SK-N-SH treated with all-trans-retinoic acid at 6 μM for 48 hours (cell line): Measurements from ENCODE around the gene CCDC117.

Source experiments
- ATAC-seq: fragments of 200-7000 bp; cut with Tn5 transposase; 3 replicates; pipeline ENCODE4 v1.9.1; 2020; ENCODE audit warnings: mild to moderate bottlenecking, moderate library complexity
- ARNTL ChIP-seq: fragments of 450-650 bp; formaldehyde crosslinking; IDR thresholded peaks from 2 replicates; pipeline ENCODE4 v1.5.0; 2020; ENCODE audit warnings: low read depth, mild to moderate bottlenecking, moderate library complexity, borderline replicate concordance
- BACH2 ChIP-seq: fragments of 250-450 bp; sonication (Bioruptor Pico); IDR thresholded peaks from 2 replicates; pipeline ENCODE4 v1.9.0; 2021; ENCODE audit warnings: mild to moderate bottlenecking, borderline replicate concordance
- CSDC2 ChIP-seq: fragments of 250-450 bp; sonication (Bioruptor Pico); IDR thresholded peaks from 2 replicates; pipeline ENCODE4 v1.5.0; 2020; ENCODE audit warnings: mild to moderate bottlenecking, moderate library complexity
- ESRRG ChIP-seq: fragments of 250-450 bp; sonication (Bioruptor Pico); IDR thresholded peaks from 2 replicates; pipeline ENCODE4 v1.6.1; 2021; ENCODE audit warnings: mild to moderate bottlenecking
- GLIS3 ChIP-seq: fragments of 250-450 bp; sonication (Bioruptor Pico); IDR thresholded peaks from 2 replicates; pipeline ENCODE4 v1.5.0; 2020; ENCODE audit warnings: mild to moderate bottlenecking, moderate library complexity
- ISL1 ChIP-seq: fragments of 250-450 bp; sonication (Bioruptor Pico); IDR thresholded peaks from 2 replicates; pipeline ENCODE4 v2.1.2; 2022; ENCODE audit warnings: mild to moderate bottlenecking, moderate library complexity
- OSR1 ChIP-seq: fragments of 250-450 bp; sonication (Bioruptor Pico); IDR thresholded peaks from 2 replicates; pipeline ENCODE4 v1.8.0; 2022; ENCODE audit warnings: moderate library complexity, mild to moderate bottlenecking, inconsistent platforms
- POU6F1 ChIP-seq: fragments of 250-450 bp; sonication (Bioruptor Pico); IDR thresholded peaks from 2 replicates; pipeline ENCODE4 v1.8.0; 2021; ENCODE audit warnings: low read depth, mild to moderate bottlenecking, moderate library complexity, borderline replicate concordance
- PPARA ChIP-seq: fragments of 250-450 bp; sonication (Bioruptor Pico); IDR thresholded peaks from 2 replicates; pipeline ENCODE4 v1.5.0; 2020; ENCODE audit warnings: mild to moderate bottlenecking, borderline replicate concordance
- RARB ChIP-seq: fragments of 250-450 bp; sonication (Bioruptor Pico); IDR thresholded peaks from 2 replicates; pipeline ENCODE4 v1.8.0; 2021; ENCODE audit warnings: mild to moderate bottlenecking, moderate library complexity
- SNAI2 ChIP-seq: fragments of 250-450 bp; sonication (Bioruptor Pico); IDR thresholded peaks from 2 replicates; pipeline ENCODE4 v1.5.0; 2020; ENCODE audit warnings: mild to moderate bottlenecking, moderate library complexity
- TCF4 ChIP-seq: fragments of 250-450 bp; sonication (Bioruptor Pico); IDR thresholded peaks from 2 replicates; pipeline ENCODE4 v1.8.0; 2021; ENCODE audit warnings: mild to moderate bottlenecking, moderate library complexity, borderline replicate concordance
- TOX ChIP-seq: fragments of 250-450 bp; sonication (Bioruptor Pico); IDR thresholded peaks from 2 replicates; pipeline ENCODE4 v1.8.0; 2021; ENCODE audit warnings: mild to moderate bottlenecking, moderate library complexity, borderline replicate concordance
- TSHZ2 ChIP-seq: fragments of 250-450 bp; sonication (Bioruptor Pico); IDR thresholded peaks from 2 replicates; pipeline ENCODE4 v1.5.0; 2020; ENCODE audit warnings: mild to moderate bottlenecking, moderate library complexity
- ZC3H10 ChIP-seq: fragments of 250-450 bp; sonication (Bioruptor Pico); IDR thresholded peaks from 2 replicates; pipeline ENCODE4 v1.5.1; 2021; ENCODE audit warnings: mild to moderate bottlenecking, moderate library complexity
- ZFP3 ChIP-seq: fragments of 250-450 bp; sonication (Bioruptor Pico); IDR thresholded peaks from 2 replicates; pipeline ENCODE4 v1.5.0; 2020; ENCODE audit warnings: mild to moderate bottlenecking, moderate library complexity
- ZFP30 ChIP-seq: fragments of 450-650 bp; formaldehyde crosslinking; IDR thresholded peaks from 2 replicates; pipeline ENCODE4 v1.5.0; 2022; ENCODE audit warnings: mild to moderate bottlenecking, moderate library complexity
- ZNF565 ChIP-seq: fragments of 450-650 bp; formaldehyde crosslinking; conservative IDR thresholded peaks from 2 replicates; pipeline ENCODE4 v1.5.0; 2020; ENCODE audit warnings: low read depth, mild to moderate bottlenecking, moderate library complexity
- ZNF70 ChIP-seq: fragments of 450-650 bp; formaldehyde crosslinking; IDR thresholded peaks from 2 replicates; pipeline ENCODE4 v1.5.0; 2020; ENCODE audit warnings: mild to moderate bottlenecking, moderate library complexity
- ZNF8 ChIP-seq: fragments of 450-650 bp; formaldehyde crosslinking; IDR thresholded peaks from 2 replicates; pipeline ENCODE4 v1.5.0; 2020; ENCODE audit warnings: mild to moderate bottlenecking, moderate library complexity
- TF ChIP-seq, protein P1 (sequence below): fragments of 250-450 bp; sonication (Bioruptor Pico); IDR thresholded peaks from 2 replicates; pipeline ENCODE4 v1.5.1; 2021; ENCODE audit warnings: mild to moderate bottlenecking, moderate library complexity
- TF ChIP-seq, protein P2 (sequence below): fragments of 250-450 bp; sonication (Bioruptor Pico); IDR thresholded peaks from 2 replicates; pipeline ENCODE4 v1.5.1; 2020; ENCODE audit warnings: low read depth, mild to moderate bottlenecking, moderate library complexity

CCDC117 gene

DNA sequence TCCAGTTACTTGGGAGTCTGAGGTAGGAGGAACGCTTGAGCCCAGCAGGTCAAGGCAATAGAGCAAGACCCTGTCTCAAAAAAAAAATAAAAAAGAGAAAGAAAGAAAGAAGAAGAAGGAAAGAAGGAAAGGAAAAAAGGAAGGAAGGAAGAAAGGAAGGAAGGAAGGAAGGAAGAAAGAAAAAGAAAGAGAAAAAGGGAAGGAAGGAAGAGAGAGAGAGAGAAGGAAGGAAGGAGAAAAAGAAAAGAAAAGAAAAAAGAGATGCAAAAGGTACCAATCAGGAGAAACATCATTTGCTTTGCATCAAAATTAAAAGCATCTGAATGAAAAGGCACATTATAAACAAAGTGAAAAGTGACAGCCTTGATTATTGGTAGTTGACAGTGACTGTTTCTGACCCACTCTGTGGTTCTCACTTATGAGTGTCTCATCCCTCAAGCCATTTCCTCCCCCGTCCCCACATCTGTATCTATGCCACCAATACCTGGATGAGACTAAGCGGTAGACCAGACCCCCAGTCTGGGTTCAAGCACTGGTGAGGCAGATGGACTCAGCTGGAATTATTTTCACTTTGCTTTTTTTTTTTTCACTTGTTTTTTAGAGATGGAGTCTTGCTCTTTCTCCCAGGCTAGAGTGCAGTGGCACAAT, 60.9 kb downstream of the CCDC117 start:
- TF ChIP-seq BACH2 (no peak), RARB (no peak), TOX (CRISPR knock-in tag) (no peak), SNAI2 (CRISPR knock-in tag) (no peak), ZNF8 (no peak), CSDC2 (CRISPR knock-in tag) (no peak), ARNTL (no peak), TCF4 (no peak), POU6F1 (CRISPR knock-in tag) (no peak), GLIS3 (no peak), ZFP30 (CRISPR knock-in tag) (no peak), ZNF565 (CRISPR knock-in tag) (no peak), ZC3H10 (CRISPR knock-in tag) (no peak), ESRRG (no peak), ZFP3 (no peak)
- TF ChIP-seq, protein P1, sequence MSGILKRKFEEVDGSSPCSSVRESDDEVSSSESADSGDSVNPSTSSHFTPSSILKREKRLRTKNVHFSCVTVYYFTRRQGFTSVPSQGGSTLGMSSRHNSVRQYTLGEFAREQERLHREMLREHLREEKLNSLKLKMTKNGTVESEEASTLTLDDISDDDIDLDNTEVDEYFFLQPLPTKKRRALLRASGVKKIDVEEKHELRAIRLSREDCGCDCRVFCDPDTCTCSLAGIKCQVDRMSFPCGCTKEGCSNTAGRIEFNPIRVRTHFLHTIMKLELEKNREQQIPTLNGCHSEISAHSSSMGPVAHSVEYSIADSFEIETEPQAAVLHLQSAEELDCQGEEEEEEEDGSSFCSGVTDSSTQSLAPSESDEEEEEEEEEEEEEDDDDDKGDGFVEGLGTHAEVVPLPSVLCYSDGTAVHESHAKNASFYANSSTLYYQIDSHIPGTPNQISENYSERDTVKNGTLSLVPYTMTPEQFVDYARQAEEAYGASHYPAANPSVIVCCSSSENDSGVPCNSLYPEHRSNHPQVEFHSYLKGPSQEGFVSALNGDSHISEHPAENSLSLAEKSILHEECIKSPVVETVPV = no peak
- TF ChIP-seq, protein P2, sequence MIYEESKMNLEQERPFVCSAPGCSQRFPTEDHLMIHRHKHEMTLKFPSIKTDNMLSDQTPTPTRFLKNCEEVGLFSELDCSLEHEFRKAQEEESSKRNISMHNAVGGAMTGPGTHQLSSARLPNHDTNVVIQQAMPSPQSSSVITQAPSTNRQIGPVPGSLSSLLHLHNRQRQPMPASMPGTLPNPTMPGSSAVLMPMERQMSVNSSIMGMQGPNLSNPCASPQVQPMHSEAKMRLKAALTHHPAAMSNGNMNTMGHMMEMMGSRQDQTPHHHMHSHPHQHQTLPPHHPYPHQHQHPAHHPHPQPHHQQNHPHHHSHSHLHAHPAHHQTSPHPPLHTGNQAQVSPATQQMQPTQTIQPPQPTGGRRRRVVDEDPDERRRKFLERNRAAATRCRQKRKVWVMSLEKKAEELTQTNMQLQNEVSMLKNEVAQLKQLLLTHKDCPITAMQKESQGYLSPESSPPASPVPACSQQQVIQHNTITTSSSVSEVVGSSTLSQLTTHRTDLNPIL (CRISPR knock-in tag) = no peak

GRCh38 chr22:28835630-28836189, 63.2 kb downstream of the CCDC117 start:
- ATAC-seq = no peak

More for the DNA sequence above, 60.9 kb downstream of the CCDC117 start:
- ATAC-seq = no peak

GRCh38 chr22:28837640-28838039, 65.1 kb downstream of the CCDC117 start:
- no peak for ATAC-seq
- TF ChIP-seq ESRRG (no peak), ZNF70 (no peak), ARNTL (no peak), ZC3H10 (CRISPR knock-in tag) (no peak), BACH2 (no peak), OSR1 (no peak), ZNF565 (CRISPR knock-in tag) (no peak), TCF4 (no peak), CSDC2 (CRISPR knock-in tag) (no peak), PPARA (no peak), TOX (CRISPR knock-in tag) (no peak), TSHZ2 (no peak), ISL1 (CRISPR knock-in tag) (no peak), GLIS3 (no peak), SNAI2 (CRISPR knock-in tag) (no peak)
- TF ChIP-seq, protein P2 (CRISPR knock-in tag) = no peak

More at GRCh38 chr22:28835630-28836189, 63.2 kb downstream of the CCDC117 start:
- TF ChIP-seq OSR1 (no peak), CSDC2 (CRISPR knock-in tag) (no peak), TSHZ2 (no peak), ZC3H10 (CRISPR knock-in tag) (no peak), ZFP30 (CRISPR knock-in tag) (no peak), RARB (no peak), GLIS3 (no peak)
